A673 (cell line): ENCODE data around the gene PLCG2.

Experiments
- EZH2 ChIP-seq: fragments of 200-600 bp; sonication (generic); IDR thresholded peaks from 2 replicates; pipeline ENCODE4 v1.6.1; 2017; ENCODE audit warnings: borderline replicate concordance, low read depth, mild to moderate bottlenecking, mixed read lengths, antibody characterized with exemption, low read length; ENCODE audit not compliant: poor library complexity, severe bottlenecking
- TF ChIP-seq, protein P1 (sequence below): fragments of 300-800, 200-600 bp; sonication (generic); conservative IDR thresholded peaks from 2 replicates; pipeline ENCODE4 v1.5.1; 2017; ENCODE audit warnings: low read depth, mild to moderate bottlenecking, antibody characterized with exemption, low read length, moderate library complexity, mixed read lengths

DNA sequence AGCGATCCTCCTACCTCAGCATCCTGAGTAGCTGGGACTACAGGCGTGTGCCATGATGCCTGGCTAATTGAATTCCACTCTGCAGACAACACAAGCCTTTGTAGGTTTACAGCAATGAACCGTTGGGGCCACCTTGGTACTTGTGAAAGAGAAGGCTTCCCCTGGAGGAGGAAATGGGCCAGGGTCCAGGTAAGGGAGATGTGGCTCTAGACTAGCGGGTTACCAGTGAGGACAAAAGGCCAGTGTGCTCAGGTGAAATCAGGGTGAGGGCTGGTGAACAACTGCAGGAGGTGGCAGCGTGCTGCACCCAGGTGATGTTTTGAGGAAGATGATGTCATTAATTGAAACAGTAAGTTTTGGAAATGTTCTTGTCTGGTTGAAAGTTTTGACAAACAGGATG lies 225.5 kb downstream of the PLCG2 start:
- TF ChIP-seq EZH2 = no peak
- TF ChIP-seq, protein P1, sequence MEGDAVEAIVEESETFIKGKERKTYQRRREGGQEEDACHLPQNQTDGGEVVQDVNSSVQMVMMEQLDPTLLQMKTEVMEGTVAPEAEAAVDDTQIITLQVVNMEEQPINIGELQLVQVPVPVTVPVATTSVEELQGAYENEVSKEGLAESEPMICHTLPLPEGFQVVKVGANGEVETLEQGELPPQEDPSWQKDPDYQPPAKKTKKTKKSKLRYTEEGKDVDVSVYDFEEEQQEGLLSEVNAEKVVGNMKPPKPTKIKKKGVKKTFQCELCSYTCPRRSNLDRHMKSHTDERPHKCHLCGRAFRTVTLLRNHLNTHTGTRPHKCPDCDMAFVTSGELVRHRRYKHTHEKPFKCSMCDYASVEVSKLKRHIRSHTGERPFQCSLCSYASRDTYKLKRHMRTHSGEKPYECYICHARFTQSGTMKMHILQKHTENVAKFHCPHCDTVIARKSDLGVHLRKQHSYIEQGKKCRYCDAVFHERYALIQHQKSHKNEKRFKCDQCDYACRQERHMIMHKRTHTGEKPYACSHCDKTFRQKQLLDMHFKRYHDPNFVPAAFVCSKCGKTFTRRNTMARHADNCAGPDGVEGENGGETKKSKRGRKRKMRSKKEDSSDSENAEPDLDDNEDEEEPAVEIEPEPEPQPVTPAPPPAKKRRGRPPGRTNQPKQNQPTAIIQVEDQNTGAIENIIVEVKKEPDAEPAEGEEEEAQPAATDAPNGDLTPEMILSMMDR = no peak
